ENCODE measurements around the gene MACROD2.

The MACROD2 gene

GRCh38 chr20:15031546-15032351 lies 1036.4 kb downstream of the MACROD2 start:
- no peak for DNase-seq

- no peak for DNase-seq
These were observed 1037.0 kb downstream of the MACROD2 start for GRCh38 chr20:15032352-15032622.

GRCh38 chr20:15033269-15033668 lies 1038.0 kb downstream of the MACROD2 start:
- DNase-seq, result no peak

DNA sequence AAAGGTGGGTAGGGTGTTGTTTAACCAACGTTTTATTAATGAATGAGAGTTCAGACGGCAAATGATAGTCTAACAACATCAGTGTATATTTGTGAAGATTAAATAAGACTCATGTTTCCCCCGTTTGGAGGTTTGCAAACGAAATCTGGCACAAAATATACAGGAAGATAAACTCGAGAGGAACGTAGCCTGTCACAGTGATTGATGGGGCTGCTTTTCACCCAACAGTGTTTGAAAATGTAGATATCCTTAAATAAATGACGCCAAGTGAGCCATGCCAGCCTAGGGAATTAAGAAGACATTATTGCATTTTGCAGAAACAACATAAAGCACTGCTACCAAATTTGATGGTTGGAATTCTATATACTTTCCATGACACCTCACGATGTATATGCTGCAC lies 1038.6 kb downstream of the MACROD2 start:
- DNase-seq, result no peak

- no peak for DNase-seq
These were observed 1041.6 kb downstream of the MACROD2 start for GRCh38 chr20:15036948-15037347.

DNA sequence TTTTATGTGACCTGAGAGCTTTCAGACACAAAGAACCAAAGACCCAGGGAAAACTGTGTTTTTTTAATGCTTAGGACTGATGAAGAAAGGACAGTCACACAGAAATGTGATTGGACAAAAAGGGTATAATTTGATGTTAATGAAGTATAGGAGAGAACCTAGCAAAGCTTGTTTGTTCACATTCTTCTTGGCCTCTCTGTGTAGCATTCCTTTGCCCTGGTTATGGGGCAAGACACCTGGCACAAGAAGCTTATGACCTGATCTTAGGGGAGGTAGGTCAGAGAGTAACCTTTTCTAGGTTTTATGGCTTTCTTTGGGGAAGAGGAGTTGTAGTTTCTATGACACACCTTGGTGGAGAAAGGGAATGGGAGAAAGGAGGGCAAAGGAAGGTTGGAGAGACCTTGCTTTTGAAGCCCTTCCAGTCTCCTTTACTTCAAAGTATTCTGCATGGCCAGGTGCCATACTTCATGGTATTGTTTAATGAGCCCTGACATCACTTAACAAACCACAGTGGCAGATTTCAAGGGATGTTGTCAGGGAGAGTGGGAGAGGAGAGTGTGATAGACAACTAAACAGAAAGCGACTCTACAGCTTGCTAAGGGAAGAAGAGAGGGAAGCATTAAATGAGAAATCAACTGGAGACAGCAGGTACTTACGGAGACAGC lies 1043.9 kb downstream of the MACROD2 start:
- no peak for DNase-seq

DNA sequence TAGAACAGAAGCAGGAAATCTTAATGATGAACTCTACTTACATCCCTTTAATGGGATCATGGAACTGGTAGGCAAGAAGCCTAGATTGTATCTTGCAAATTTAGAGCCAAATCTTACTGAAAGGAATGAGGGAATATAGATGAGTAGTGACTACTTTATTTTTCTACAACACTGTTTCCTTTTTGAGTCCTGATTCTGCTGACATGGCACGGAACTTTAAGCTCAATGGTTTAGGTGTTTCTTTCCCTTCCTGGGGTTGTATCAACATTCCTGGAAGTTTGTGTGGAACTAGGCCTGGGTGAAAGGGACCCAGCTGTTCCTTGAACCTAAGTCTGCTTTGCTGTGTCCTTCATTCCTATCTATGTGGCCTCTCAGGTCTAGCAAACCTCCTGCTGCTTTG lies 1047.4 kb downstream of the MACROD2 start:
- no peak for DNase-seq

DNA sequence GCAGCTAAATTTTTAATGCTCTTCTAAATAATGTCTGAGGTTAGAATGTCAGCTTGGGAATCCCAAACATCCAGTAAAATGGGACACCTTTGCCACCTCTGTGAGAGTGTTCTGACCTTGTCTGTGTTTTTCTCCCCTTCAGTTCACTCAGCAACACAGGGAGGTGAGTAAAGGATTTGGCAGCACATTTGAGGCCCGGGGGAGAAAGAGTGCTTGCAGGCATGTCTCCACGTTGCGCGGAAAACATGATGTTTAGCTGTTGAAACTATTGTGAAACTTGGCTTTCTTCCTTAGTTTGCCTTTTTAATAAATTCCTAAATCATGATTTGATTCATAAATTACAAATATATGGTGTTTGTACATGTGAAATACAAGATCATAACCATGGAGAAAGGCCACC lies 1049.9 kb downstream of the MACROD2 start:
- no peak for DNase-seq

DNA sequence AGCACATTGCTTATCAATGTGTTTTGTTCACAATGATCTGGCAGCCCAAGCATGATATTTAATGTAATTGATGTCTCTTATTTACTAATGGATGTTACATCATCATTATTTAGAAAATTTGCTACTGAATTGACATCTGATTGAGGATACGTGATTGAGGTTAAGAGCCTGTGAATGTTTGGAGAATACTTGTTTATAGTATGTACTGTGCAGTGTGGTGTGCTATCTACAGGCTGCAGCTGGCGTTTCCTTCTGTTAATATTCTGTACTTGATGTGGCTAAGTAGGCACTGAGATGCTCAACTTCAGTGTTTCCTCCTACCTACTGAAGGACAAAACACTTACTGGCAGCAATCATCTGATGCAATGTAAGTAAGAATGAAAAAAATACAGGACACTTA lies 1051.7 kb downstream of the MACROD2 start:
- DNase-seq, result no peak

- DNase-seq, result no peak
These were observed 1052.3 kb downstream of the MACROD2 start for GRCh38 chr20:15047601-15048000.

DNA sequence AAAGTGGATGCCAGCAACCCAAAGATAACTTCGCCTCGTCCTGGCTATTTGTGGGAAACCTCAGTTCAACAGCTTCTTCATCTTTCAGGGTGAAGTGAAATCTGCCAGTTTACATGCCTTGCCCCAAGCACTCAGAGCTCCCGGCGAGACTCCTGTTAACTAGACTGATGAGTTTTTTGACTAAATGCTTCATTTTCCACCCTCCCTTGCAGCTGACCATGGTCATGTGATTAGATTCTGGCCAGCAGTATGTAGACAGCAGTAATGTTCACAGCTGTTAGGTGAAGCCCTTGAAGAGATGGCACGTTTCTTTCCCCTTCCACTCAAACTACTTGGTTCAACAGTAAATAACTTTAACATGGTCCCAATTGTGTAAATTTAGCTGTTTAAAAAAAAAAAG lies 1060.9 kb downstream of the MACROD2 start:
- DNase-seq, result no peak

- no peak for DNase-seq
These were observed 1063.5 kb downstream of the MACROD2 start for GRCh38 chr20:15058841-15059240.

GRCh38 chr20:15059438-15059837 lies 1064.1 kb downstream of the MACROD2 start:
- DNase-seq, result no peak

- no peak for DNase-seq
These were observed 1065.1 kb downstream of the MACROD2 start for GRCh38 chr20:15060265-15061060.

DNA sequence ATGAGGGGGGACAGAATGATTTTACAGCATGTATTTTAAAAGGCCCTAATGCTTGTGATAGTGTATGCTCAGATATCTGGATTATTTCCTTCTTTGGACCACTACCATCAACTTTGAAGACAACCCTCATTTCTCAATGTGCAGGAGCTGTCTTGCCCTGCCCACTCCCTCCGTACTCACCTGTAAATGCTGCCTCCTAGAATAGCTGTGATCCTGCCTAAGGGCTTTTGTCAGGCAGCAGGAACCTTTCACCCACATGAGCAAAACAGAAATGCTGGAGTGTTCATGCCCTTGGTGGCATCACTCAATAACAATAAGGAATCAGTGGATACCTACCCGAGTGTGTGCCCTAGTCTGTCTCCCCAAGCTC lies 1065.7 kb downstream of the MACROD2 start:
- no peak for DNase-seq

- no peak for DNase-seq
These were observed 1066.6 kb downstream of the MACROD2 start for GRCh38 chr20:15061955-15062354.

DNA sequence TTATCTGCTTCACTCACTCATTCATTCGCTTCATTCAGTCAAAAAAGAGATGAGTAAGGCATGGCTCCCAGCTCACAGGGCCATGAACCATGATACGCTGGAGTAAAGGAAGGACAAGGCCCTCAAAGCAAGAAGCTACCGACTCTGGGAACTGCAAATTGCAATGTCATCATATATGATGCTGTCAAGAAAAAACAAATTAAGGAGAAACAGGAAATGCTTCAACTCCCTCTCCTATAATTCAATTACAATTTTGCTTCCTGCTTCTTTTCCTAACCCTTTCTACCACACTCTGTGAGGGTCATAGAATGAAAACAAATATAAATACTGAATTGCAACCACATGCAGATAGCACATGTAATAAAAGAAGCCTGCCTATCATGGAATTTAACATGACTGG lies 1067.8 kb downstream of the MACROD2 start:
- no peak for DNase-seq

- DNase-seq, result no peak
These were observed 1069.4 kb downstream of the MACROD2 start for GRCh38 chr20:15064741-15065140.

GRCh38 chr20:15065794-15066193 lies 1070.5 kb downstream of the MACROD2 start:
- no peak for DNase-seq

- DNase-seq, result no peak
These were observed 1073.2 kb downstream of the MACROD2 start for GRCh38 chr20:15068486-15068885.

GRCh38 chr20:15069355-15069754 lies 1074.0 kb downstream of the MACROD2 start:
- no peak for DNase-seq

GRCh38 chr20:15071085-15071808 lies 1075.9 kb downstream of the MACROD2 start:
- DNase-seq, result no peak

DNA sequence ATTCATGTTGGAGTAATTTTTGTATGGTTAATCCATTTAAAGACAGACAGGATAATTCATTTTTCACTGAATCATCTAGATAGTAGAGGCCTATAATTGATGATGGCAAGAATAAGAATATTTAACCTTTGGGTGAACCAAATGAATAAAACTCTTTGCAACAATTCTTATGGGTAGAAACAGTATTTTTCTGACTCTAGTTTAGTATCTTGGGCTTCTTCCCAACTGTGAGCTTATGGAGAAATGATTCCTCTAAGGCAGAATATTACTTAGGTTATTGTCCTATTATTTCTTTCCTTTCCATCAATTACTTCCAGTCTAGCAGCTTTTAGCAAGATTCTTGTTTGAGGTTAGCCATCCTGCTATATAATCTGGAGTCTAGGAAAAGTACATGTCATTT lies 1077.0 kb downstream of the MACROD2 start:
- DNase-seq, result no peak
